ENCODE data around the gene PAK2. TPM values are rescaled to one million over a fixed set of nuclear protein-coding genes. Genes with fewer than 3 reads are reported as not detected.

The PAK2 gene
- total and polyA plus RNA-seq, 9 of the 15 experiments (the other 6 are each of a cell fraction or from before 2014, with no cell fraction given) = 13.2 to 72.4 (median 35.7) TPM

GRCh38 chr3:196837819-196838420, 98.3 kb downstream of the PAK2 start (continued):
- TF ChIP-seq BCOR (IDR thresholded peaks at IDR 0.05) (no peak), NKRF (IDR thresholded peaks at IDR 0.05; ENCODE audit: borderline replicate concordance) (no peak), THRA (IDR thresholded peaks at IDR 0.05) (no peak), ARID2 (IDR thresholded peaks at IDR 0.05) (0 out of 2 replicates have a peak, but pooled peaks have one; percentile 17), MAZ (CRISPR knock-in tag; conservative IDR thresholded peaks at IDR 0.05 in 1 of 2, IDR thresholded peaks at IDR 0.05 in 1 of 2) (peak in 1 of 2 experiments; percentile 30; a peak in 1 of 4 replicates), ZZZ3 (IDR thresholded peaks at IDR 0.05) (no peak), EP300 (IDR thresholded peaks at IDR 0.05; ENCODE audit: low read length) (no peak), SNAPC5 (CRISPR knock-in tag; IDR thresholded peaks at IDR 0.05) (no peak), SLC30A9 (CRISPR knock-in tag; IDR thresholded peaks at IDR 0.05) (no peak), MXI1 (IDR thresholded peaks at IDR 0.05; ENCODE audit: low read depth, low read length) (no peak), POLR3A (IDR thresholded peaks at IDR 0.05; ENCODE audit: borderline replicate concordance, extremely low read depth, insufficient read depth, insufficient read length) (no peak), TRIM25 (IDR thresholded peaks at IDR 0.05; ENCODE audit: borderline replicate concordance) (no peak), HNRNPH1 (optimal IDR thresholded peaks at IDR 0.05; ENCODE audit: low read depth, low read length) (no peak), JUND (IDR thresholded peaks at IDR 0.05; ENCODE audit: borderline replicate concordance, low read depth, low read length) (0 out of 2 replicates have a peak, but pooled peaks have one; percentile 38), JUND (tag; IDR thresholded peaks at IDR 0.05; ENCODE audit: borderline replicate concordance, low read depth, low read length) (no peak), NFYB (IDR thresholded peaks at IDR 0.05; ENCODE audit: extremely low read depth, insufficient read length) (no peak), POLR2AphosphoS2 (IDR thresholded peaks at IDR 0.05; ENCODE audit: low read length) (no peak), FOSL1 (tag; conservative IDR thresholded peaks at IDR 0.05) (no peak), ETS1 (conservative IDR thresholded peaks at IDR 0.05; ENCODE audit: control insufficient read depth, low read depth, low read length) (no peak), ZNF212 (CRISPR knock-in tag; IDR thresholded peaks at IDR 0.05) (no peak), NCOA6 (IDR thresholded peaks at IDR 0.05) (no peak), ETV1 (tag; conservative IDR thresholded peaks at IDR 0.05; ENCODE audit: low read depth) (no peak), ZNF253 (CRISPR knock-in tag; conservative IDR thresholded peaks at IDR 0.05) (no peak)
